GM06990 (cell line): ENCODE data around the gene PBX3.

Source experiments
- DNase-seq: peaks from one replicate; pipeline ENCODE4 v3.0.0-alpha.2; 2011; ENCODE audit not compliant: insufficient read length; ENCODE audit errors: extremely low read depth
- H3K27me3 ChIP-seq: replicated peaks from 2 replicates; pipeline ENCODE4 v1.6.0; 2011; ENCODE audit warnings: low read length; ENCODE audit not compliant: control insufficient read depth, insufficient read depth
- H3K36me3 ChIP-seq: 2 replicates; pipeline ENCODE4 v1.5.1; 2011; ENCODE audit warnings: low read length; ENCODE audit not compliant: control insufficient read depth, insufficient read depth
- H3K4me3 ChIP-seq: replicated peaks from 2 replicates; pipeline ENCODE4 v1.5.1; 2011; ENCODE audit warnings: low read depth, mild to moderate bottlenecking, control low read depth, low read length
- TF ChIP-seq, protein P1 (sequence below): IDR thresholded peaks from 2 replicates; pipeline ENCODE4 v1.5.1; 2011; ENCODE audit warnings: low read length, control low read depth, mild to moderate bottlenecking, inconsistent platforms; ENCODE audit not compliant: insufficient read depth, poor library complexity, severe bottlenecking

PBX3 gene

DNA sequence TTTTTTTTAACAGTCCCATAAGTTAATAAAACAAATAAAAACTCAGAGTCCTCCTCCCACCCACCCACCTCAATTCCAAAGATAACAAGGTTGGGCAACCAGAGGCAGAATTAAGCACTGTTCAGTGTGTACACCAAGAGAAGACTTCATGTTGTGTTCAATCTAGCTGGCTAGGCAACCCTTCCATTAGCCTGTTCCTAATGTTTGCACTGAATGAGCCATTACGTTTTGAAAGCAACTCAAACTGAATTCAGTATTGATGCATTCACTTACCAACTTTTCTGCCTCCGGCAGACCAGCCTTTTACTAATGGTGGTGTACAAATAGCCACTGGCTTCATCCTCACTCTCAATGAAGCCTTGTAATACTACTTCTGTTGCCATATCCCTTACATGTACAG lies 47.5 kb downstream of the PBX3 start:
- H3K27me3 ChIP-seq = no peaks in the 10 kb centered on the region
- no peaks in the 10 kb centered on the region; the same call in 1 of the 2 replicates for H3K36me3 ChIP-seq
- TF ChIP-seq, protein P1, sequence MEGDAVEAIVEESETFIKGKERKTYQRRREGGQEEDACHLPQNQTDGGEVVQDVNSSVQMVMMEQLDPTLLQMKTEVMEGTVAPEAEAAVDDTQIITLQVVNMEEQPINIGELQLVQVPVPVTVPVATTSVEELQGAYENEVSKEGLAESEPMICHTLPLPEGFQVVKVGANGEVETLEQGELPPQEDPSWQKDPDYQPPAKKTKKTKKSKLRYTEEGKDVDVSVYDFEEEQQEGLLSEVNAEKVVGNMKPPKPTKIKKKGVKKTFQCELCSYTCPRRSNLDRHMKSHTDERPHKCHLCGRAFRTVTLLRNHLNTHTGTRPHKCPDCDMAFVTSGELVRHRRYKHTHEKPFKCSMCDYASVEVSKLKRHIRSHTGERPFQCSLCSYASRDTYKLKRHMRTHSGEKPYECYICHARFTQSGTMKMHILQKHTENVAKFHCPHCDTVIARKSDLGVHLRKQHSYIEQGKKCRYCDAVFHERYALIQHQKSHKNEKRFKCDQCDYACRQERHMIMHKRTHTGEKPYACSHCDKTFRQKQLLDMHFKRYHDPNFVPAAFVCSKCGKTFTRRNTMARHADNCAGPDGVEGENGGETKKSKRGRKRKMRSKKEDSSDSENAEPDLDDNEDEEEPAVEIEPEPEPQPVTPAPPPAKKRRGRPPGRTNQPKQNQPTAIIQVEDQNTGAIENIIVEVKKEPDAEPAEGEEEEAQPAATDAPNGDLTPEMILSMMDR = no peak
- H3K4me3 ChIP-seq = no peak overlapping the region
- no peak for DNase-seq

DNA sequence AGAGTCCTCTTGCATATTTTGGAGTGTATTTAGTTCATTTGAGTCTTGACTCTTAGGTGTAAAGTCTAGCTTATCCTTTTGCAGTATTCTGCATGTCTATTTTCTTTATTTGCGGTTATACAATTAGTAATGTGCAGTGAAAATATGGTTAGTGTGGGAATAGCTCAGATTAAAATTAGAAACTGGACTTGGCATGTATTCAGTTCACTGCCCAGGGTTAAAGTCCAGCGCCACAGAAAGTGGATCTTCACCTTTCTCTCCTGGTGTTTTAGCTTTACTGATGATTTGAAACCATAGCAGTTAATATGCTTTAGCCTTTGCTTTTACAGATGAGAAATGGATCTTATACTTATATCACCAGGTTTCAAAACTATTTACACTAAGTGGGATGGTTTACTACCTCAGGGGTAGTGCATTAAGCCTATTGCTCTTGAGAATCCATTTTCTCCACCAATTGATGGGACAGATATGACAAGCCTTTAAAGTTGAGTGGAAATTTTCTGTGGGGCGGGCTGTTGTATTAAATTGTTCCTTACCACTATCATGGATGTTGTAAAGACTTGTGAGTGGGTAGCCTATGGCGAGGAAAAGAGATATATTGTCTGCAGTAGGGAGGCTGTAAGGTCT lies 48.9 kb downstream of the PBX3 start:
- H3K4me3 ChIP-seq = no peak overlapping the region
- DNase-seq = no peak
- TF ChIP-seq, protein P1 = no peak
- H3K36me3 ChIP-seq = no peaks in the 10 kb centered on the region
- no peaks in the 10 kb centered on the region for H3K27me3 ChIP-seq

DNA sequence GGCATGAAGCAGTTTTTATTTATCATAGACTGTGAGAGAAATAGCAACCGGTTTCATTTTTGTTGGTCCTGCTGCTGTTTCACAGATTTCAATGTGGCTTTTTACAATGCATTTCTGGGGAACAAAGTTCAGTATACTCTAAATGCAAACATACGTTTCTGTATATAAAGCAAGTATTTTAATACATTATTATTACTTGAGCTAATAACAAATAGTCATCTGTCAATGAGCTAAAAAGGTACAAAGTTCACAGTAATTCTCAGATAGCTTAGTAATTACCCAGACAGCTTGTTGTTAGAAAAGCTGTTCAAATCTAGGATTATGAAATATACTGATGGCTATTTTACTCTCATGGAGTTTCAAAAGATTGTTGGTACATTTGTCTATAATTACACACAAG lies 50.8 kb downstream of the PBX3 start:
- TF ChIP-seq, protein P1 = no peak
- Histone ChIP-seq H3K27me3 (no peaks in the 10 kb centered on the region), H3K36me3 (no peaks in the 10 kb centered on the region), H3K4me3 (no peak overlapping the region)
- DNase-seq = no peak

DNA sequence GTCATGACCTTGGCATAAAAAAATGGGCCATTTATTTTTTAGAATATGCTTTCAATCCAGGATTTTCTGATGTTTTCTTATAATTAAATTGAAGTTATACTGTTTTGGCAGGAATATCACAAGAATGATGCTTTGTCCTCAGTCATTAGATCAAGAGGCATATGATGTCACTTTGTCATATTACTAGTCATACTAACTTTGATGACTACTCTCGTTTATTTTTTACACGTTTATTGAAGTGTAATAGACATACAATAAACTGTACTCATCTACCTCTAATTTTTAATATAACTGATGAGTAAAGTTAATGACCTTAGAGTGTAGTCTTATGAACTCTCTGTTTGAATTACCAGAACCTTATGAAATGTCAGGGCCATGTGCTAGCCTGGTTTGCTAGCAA lies 56.4 kb downstream of the PBX3 start:
- Histone ChIP-seq H3K27me3 (no peaks in the 10 kb centered on the region), H3K36me3 (no peaks in the 10 kb centered on the region), H3K4me3 (no peak overlapping the region)
- no peak for DNase-seq
- TF ChIP-seq, protein P1 = no peak

DNA sequence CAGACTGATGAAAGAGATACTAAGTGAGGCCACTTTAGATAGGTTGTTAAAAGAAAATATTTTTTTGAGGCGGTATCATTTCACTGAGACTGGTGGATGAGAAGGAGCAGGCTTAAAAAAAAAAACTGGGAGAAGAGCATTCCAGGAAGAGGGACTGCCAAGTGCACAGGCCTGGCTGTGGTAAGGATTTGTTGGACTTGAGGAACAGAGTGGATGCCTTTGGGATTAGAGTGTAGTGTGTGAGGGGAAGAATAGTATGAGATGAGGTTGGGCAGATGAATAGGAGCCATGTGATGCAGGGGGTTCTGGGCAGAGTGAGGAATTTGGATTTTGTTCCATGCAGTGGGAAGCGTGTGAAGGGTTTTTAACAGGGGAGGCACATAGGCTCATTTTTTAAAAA lies 57.9 kb downstream of the PBX3 start:
- H3K36me3 ChIP-seq = no peaks in the 10 kb centered on the region
- no peak for DNase-seq
- H3K4me3 ChIP-seq = no peak overlapping the region
- H3K27me3 ChIP-seq = no peaks in the 10 kb centered on the region
- TF ChIP-seq, protein P1 = no peak

DNA sequence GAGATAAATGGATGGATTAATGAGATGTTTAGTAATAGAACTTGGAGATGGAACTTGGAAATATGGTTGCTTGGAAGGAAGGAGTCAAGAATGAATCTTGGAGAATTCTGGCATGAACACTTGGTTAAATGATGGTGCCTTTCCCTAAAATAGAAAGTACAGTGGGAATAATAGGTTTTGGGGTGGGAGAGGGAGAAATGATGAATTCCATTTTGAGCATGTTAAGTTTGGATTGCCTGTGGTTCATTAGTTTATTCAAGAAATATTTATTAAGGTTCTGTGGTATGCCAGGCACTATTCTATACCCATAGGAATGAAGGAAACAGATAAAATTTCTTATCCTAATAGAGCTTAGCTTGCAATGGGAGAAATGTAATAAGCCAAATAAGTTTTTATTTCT lies 58.4 kb downstream of the PBX3 start:
- no peak for DNase-seq
- Histone ChIP-seq H3K4me3 (no peak overlapping the region), H3K27me3 (no peaks in the 10 kb centered on the region), H3K36me3 (no peaks in the 10 kb centered on the region)
- TF ChIP-seq, protein P1 = no peak
